Renal cortical epithelial cell (primary cell): ENCODE results near the gene OTOP2. TPM values are rescaled to one million over a fixed set of nuclear protein-coding genes. Genes with fewer than 3 reads are reported as not detected.

ENCODE experiments used
- DNase-seq: peaks from one replicate; pipeline ENCODE4 v3.0.0-alpha.2; 2011; ENCODE audit warnings: low read depth
- total RNA-seq: library from RNA; depleted of rRNA; stranded (reverse); fragments of >200 nt; gene quantifications from 2 replicates; pipeline ENCODE4 v1.2.3, GENCODE V29; 2014

OTOP2 gene, protein sequence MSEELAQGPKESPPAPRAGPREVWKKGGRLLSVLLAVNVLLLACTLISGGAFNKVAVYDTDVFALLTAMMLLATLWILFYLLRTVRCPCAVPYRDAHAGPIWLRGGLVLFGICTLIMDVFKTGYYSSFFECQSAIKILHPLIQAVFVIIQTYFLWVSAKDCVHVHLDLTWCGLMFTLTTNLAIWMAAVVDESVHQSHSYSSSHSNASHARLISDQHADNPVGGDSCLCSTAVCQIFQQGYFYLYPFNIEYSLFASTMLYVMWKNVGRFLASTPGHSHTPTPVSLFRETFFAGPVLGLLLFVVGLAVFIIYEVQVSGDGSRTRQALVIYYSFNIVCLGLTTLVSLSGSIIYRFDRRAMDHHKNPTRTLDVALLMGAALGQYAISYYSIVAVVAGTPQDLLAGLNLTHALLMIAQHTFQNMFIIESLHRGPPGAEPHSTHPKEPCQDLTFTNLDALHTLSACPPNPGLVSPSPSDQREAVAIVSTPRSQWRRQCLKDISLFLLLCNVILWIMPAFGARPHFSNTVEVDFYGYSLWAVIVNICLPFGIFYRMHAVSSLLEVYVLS
- not detected in 2 replicates for total RNA-seq

DNA sequence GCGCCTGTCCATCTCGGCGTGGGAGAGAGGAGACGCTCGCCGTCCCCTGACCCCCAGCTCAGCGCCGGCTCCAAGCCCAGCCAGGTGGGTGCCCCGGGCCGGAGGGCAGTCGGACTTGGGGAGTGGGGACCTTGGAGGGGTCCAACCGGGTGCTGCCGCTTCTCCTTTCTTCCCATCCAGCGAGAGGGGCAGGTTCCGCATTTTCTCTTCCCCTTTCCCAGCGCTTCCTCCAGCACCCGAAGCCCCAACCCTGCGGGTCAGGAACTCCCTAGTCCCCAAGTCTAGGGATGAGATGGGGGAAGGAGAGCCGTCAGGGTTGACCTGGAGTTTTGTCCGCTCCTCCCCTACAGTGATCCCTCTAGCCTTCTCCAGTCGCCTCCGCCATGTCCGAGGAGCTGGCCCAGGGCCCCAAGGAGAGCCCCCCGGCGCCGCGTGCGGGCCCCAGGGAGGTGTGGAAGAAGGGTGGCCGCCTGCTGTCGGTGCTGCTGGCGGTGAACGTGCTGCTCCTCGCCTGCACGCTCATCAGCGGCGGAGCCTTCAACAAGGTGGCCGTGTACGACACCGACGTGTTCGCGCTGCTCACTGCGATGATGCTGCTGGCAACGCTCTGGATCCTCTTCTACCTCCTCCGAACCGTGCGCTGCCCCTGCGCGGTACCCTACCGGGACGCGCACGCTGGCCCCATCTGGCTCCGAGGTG is at the start of gene OTOP2:
Gene OTOP2, plus strand, starts transcription at position 24 of the 699 bp plus-strand sequence. Its CDS starts 360 bp downstream, at position 384.
- DNase-seq: no peak

DNA sequence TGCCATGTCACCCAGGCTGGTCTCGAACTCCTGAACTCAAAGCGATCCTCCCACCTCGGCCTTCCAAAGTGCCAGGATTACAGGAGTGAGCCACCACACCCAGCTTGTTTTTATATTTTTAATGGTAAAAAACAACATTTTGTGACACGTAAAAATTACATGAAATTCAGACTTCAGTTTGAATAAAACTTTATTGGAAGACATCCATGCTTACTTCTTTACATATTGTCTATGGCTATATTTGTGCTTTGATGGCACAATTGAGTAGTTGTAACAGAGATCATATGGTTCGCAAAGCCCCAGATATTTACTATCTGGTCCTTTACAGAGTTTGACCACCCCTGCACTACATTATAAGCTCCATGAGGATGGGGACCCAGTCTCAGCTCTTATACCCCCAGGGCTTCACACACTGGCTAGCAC is 49.4 kb upstream of the OTOP2 start:
- no peak for DNase-seq

DNA sequence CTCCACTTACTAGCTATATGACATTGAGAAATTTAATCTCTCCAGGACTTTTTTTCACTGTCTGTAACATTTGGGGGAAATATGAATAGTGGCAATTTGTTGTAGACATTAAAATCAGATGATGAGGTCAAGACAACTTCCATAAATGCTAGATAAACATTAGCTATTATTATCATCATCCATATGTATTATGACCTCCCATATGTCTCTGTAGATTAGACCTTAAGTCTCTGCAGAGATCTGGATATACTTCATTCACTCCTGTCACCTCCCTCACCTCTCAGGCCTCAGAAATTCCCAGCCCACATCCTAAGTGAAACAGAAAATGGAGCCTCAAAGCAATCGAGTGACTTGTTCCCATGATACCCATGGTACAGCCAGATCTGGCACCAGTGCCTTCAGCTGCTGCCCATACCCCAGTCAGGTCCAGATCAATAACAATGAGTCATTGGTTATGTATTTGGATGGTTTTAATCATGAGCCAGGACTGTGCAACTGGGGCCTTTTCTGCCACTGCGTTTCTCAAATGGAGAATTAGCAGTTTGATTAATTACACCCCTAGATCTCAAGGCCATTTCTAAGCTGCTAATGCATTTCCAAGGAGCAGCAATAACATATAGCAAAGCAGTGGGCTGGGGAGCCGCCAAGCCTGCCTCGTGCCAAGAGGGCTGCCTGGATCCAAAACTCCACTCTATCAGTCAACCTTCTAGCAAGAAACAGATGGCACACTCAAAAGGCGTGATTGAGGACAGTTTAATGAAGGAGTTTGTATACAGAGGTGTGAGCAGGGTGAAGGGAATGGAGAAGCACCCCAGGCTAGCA is 48.7 kb upstream of the OTOP2 start:
- DNase-seq: no peak

DNA sequence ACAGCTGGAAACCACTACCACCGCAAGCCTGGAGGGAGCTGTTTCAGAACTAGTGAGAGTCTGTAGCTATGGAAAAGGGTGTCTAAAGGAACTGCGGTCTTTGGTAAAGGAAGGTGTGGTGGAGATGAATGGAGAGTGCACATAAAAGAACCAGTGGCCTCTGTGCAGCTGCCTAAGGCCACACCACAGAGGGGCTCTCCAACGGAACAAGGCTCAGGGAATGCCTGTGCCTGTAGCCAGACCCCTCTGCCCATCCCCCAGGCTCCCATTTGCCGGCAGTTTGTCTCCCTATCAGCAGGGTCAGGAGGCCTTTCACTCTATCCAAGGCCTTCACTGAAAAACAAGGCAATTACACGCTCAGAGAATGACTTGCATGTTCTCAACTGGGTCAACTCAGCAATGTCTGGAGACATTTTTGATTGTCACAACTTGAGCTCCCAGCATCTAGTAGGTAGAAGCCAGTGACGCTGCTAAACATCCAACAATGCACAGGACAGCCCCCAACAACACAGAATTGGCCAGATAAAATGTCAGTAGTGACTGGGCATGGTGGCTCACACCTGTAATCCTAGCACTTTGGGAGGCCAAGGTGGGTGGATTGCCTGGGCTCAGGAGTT is 48.0 kb upstream of the OTOP2 start:
- no peak for DNase-seq

DNA sequence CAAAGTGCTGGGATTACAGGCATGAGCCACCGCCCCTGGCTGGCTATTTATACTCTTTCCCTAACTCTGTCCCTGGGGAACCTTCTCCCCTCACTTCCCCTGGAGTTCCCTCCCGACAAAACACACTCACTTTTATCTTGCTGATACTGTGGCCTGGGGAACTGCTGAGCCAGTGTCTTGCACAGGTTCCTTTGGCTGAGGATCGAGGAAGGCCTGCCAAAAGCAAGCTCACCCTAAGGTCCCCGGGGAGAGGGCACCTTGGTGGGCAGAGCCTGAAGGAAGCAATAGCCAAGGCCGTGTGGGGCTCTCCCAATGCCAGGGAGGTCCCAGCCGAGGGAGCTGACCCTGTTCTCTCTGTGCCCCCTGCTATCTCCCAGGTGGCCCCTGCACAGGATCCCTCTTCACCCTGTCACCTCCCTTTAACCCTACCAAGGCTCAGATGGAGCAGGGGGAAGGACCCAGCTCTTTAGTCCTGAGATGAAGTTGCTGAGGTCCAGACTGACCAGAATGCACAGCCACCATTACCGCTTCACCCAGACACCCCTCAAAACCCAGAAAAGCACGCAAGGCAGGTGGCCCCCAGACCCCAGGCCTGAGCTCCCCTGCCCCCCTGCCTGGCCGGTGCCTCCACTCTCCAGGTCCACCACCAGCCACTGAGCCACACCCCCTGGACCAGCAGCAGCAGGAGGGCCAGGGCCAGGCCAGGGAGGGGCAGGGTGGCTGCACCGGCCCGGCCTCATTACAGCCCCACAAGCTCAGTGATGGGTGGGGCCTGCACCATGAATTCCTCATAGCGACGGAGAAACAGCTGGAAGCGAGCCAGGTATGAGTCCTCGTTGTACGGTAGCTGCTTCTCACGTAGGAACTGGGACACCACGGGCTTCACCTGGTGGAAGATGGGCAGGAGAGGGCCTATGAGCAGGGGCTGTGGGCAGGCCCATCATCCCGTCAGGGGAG is 46.2 kb upstream of the OTOP2 start:
- no peak for DNase-seq

DNA sequence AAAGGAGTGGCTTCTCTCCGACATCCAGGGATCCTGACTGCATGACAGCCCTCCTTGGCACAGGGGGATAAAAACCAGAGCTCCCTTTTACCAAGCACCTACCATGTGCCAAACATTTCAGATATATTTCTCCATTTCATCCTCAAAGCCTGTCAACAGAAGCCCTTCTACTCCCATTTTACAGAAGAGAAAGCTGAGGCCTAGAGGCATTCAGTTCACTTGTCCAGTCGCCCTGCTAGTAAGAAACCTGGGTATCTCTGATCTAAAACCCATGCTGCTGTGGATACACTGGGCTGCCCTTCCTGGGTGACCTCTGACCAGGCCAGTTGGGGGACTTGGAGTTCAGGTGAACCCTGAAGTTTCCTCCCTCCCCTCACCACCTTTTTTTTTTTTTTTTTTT is 45.4 kb upstream of the OTOP2 start:
- no peak for DNase-seq

DNA sequence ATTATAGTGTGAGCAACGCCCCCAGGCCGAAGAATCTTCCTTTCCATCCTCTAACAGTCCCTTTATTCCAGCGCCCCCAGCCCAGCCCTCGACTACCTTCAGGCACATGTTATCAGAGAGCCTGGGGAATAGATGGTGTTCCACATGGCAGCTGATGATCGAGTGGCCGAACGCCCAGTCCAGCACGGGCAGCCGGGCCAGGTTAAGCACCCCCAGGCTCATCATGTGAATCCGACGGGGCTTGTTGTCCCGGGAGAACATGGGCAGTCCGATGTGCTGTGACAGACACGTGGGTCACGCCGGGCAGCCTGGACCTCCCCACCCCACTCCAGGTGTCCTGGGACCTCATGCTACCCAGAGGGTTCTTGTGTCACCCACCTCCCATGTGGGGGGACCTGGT is 44.8 kb upstream of the OTOP2 start:
- no peak for DNase-seq

DNA sequence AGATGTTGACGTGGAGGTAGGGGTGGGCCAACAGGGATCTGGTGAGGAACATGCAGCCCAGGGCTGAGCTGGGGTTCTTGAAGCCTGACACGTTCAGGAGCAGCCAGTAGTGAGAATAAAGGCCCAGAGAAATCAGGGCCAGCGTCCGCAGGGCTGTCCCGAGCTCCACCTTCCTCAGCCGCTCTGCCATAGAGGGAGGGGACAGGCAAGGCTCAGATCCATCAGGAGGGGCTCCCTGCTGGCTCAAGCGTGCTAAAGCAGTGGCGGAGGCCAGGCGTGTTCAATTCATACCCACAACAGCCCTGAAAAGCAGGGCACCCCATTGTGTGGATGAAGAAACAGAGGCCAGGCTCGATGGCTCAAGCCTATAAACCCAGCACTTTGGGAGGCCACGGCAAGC is 43.0 kb upstream of the OTOP2 start:
- DNase-seq: no peak

DNA sequence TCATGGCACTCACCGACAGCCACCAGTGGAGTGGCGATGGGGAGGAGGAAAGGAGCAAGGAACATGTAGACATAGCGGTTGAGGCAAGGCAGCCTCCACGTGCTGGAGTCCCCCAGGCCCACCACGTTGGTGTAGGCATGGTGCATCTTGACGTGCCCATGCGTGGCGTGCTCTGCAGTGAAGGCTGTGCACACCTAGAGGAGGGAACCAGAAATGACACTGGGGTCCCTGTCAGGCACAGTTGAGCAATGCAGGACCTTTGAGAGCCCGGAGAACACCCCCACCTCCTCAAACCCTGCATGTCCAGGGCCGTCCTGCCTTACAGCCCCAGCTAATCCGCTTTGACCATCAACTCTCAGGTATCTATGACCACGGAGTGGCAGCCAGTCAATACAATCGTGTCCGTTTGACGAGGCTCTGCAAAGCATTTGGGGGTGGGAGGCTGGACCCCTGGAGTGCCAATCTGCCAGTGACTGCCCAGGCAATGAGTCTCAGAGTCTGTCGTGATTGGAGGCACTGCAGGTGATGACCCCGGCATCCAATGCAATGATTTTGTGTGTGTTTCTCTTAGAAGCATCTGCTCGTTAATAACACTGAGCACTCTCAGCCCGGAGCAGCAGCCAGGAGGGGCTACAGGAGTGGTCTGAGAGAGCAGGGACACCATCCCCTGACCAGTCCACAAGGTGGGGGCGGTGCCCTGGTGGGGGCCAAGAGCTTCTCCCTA is 41.4 kb upstream of the OTOP2 start:
- no peak for DNase-seq

DNA sequence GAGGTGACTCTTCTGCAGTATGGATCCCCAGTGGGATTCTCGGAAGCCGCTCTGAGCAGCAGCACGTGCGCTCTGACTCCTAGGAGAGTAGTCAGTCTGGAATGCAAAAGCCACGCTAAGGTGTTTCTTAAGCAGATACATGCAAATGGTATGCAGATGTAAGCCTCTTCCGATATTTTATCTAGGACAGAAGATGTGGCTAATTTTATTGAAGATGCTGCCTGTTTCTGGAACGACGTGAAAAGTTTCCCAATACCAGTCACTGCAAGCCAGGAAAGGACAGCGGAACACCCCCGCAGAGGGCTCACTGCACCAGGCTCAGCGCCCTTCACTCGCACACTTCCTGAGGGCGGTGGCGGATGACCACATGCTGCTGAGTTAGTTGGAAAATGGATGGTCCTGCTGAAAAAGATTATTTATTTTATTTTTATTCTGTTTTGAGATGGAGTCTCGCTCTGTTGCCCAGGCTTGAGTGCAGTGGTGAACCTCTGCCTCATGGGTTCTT is 40.8 kb upstream of the OTOP2 start:
- DNase-seq: no peak

DNA sequence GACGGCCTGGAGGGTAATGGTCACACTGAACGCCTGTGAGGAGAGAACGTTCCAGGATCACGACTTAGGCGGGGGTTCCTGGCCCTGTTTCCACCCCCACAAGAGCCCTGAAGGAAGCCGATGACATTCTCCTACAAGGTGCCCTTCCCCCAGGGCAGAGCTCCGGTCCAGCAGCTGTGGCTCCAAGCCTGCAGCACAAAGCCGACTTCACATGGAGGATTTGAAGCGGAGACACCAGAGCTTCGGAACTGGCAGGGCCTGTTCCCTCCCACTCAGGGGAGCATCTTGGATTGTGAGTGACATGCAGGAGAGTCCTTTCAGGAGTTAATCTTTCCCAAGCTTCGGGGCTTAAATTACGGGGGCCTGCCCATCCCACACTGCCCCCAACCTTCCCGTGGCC is 35.6 kb upstream of the OTOP2 start:
- no peak for DNase-seq

DNA sequence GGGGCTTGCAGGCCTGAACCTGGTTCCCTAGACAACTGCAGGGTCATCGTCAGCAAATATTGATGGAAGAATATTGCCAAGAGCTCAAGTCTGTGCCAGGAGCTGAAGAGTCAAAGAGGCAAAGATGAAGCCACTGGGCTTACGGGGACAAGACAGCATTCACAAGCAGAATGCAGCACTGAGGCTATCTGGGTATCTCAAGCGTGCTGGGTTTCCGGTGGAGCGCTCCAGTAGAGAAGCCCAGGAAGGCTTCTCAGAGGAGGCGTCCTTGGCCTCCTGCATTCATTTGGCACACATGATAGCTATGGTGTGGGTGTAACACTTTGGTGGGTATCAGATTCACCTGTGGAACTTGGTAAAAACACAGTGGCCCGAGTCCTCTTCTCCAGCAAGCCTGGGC is 33.5 kb upstream of the OTOP2 start:
- no peak for DNase-seq

DNA sequence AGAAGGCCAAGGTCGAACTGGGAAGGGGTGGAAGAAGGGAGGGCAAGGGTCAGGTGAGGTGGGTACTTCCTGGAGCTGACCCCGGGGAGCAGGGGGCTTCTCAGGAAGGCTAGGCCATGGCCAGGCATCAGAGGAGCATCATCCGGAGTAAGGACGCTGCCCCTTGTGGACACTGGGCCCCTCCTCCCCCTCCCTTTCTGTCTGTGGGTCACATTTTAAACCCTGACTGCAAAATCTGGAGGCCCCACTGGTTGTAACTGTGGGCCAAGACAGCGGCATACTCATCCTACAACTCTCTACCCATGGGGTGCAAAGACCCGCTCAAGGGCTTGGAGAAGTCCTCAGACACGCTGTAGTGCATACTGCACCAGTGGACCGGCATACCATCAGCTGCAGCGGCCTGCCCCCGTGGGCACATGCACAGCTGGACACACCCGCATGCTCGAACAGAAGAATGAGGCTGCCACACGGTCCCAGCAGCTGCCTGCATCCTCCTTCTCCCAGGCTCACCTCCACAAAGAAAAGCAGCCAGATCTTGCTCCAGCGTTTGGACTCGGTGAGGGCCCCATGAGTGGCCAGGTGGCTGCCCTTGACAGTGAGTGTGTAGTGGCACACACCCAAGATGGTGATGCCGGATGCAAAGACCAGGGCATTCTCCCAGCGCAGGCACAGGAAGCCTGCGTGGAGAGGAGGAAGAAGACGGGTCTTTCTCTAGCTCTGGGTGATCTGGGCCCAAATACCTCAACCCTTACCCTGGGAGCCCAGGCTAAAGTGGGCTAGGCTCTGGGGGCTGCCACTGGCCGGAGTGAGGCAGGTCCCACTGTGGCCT is 31.8 kb upstream of the OTOP2 start:
- DNase-seq: no peak

DNA sequence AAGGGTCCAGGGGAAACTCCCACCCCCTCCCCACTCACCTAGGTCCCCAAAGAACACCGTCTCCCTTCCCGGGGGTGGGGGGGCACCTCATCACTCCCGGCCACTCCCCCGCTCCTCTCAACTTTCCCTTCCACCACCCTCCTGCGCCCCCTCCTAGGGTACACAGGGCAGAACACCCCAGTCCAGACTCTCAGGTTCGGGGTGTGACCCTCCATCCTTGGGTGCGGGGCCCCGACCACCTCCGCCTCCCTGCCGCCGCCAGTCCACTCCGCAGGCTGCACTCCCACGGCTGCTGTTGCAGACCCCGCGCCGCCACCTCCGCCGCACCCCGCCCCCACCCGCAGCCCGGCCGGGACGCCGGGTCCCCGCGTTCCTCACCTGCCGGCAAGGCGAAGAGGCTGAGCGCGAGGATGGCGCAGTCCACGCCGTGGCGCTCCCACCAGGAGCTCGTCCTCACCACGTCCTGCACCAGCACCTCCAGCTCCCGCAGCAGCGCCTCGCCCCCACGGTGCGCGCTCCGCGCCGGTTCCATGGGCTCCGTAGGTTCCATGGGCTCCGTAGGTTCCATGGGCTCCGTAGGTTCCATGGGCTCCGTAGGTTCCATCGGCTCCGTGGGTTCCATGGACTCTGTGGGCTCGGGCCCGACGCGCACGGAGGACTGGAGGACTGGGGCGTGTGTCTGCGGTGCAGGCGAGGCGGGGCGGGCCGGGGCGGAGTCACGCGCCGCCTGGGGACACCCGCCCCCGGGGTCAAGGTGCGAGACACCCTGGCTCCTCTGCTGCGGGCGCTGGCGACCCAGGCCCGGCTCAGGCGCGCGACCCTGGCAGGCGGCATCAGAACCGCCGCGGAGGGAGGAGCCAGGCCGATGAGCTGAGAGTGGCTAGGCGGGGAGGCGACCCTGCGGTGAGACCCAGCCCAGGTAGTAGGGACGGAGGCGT is 30.8 kb upstream of the OTOP2 start, which contains the start of gene FADS6:
Gene FADS6, minus strand, starts transcription at position 660 of the 938 bp plus-strand sequence. Its CDS starts 38 bp downstream, at position 622.
- DNase-seq: no peak

DNA sequence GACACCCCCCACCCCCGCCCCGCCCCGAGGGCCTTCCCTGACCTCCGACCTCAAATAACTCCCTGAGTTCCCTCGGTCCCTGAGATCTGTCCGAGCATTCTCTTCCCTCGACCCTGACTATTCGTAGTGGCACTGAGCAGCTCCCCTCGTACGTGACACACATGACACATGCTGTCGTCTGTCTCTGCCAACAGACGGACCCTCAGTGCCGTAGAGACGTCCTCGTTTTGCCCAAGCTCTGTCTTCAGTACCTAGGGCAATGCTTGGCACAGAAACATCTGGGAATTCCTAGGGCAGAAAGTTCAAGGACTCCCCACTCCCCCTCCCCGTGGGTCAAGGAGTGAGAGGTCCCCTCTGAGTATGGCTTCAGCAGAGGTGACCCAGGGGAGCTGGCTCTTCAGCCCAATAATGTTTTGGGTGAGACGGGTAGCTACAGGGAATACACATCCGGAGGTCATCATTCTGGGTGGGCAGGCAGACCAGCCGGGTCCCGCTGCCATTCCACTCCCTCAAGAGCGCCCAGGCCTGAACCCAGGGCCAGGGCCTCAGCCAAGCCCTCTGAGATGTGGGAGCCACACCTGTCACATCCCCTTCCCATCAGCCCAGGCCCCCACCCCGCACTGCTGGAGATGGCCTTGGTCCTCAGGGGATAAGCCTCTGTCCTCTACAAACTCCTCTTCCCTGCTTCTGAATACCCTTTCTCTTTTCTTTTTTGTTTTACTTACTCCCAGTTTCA is 30.0 kb upstream of the OTOP2 start:
- no peak for DNase-seq

DNA sequence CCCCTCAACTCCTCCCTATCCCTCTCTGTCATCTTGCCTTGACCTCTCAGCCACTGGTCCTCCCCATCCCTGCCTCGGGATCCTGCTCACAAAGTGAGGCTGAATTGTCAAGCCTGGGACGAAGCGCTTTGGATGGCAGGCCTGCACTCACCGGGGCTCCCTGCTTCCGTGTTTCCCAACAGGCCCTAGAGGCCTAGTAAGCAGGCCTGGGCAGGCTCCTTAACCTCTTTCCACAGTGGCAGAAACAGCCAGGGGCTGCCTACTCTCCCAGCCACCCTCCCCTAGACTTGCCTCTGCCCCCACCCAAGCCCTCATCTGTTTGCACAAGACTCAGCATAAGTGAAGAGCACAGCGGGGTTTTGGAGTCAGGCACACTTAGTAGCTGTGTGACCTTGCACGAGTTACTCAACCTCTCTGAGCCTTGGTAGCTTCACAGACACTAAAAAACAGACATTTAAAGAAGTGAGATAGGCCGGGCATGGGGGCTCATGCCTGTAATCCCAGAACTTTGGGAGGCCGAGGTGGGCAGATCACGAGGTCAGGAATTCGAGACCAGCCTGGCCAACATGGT is 25.6 kb upstream of the OTOP2 start:
- DNase-seq: no peak
